ENCODE measurements around the gene ORM1.
"Not testable (repeated sequence)": the region's sequence is repeated elsewhere in the genome, so short reads cannot be mapped to it uniquely, and the experiment has no call there.

The ORM1 gene

GRCh38 chr9:114318416-114318815 lies 4.5 kb upstream of the ORM1 start:
- no peak overlapping the region for H3K4me3 ChIP-seq (ENCODE audit: control insufficient read depth, low read depth, low read length)
- TF ChIP-seq CTCF (IDR thresholded peaks at IDR 0.05; ENCODE audit: control insufficient read depth, insufficient read depth, low read depth, low read length, missing control alignments): no peak
- no peak for DNase-seq (ENCODE audit: low read depth)

GRCh38 chr9:114319147-114319546 lies 3.8 kb upstream of the ORM1 start:
- H3K4me3 ChIP-seq (ENCODE audit: control insufficient read depth, low read depth, low read length): no peak overlapping the region
- TF ChIP-seq CTCF (IDR thresholded peaks at IDR 0.05; ENCODE audit: control insufficient read depth, insufficient read depth, low read depth, low read length, missing control alignments): no peak
- no peak for DNase-seq (ENCODE audit: low read depth)

- H3K4me3 ChIP-seq (ENCODE audit: control insufficient read depth, low read depth, low read length); DNase-seq (ENCODE audit: low read depth): not testable (repeated sequence)
These were observed 2.2 kb upstream of the ORM1 start for GRCh38 chr9:114320710-114321109.

DNA sequence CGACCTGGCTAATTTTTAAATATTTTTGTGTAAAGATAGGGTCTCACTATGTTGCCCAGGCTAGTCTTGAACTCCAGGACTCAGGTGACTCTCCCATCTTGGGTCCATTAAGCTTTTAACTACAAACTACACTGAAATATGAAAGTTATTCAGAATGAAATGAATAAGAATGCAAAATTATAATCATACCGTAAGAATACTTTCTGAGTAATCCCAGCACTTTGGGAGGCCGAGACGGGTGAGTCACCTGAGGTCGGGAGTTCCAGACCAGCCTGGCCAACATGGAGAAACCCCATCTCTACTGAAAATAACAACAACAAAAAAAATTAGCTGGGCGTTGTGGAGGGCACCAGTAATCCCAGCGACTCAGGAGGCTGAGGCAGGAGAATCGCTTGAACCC lies 1.1 kb upstream of the ORM1 start:
- no peak for DNase-seq (ENCODE audit: low read depth)
- no peak for TF ChIP-seq CTCF (IDR thresholded peaks at IDR 0.05; ENCODE audit: control insufficient read depth, insufficient read depth, low read depth, low read length, missing control alignments)
- H3K4me3 ChIP-seq (ENCODE audit: control insufficient read depth, low read depth, low read length): no peak overlapping the region

- H3K4me3 ChIP-seq (ENCODE audit: control insufficient read depth, low read depth, low read length); DNase-seq (ENCODE audit: low read depth): not testable (repeated sequence)
These were observed 609 bp upstream of the ORM1 start for GRCh38 chr9:114322160-114322818.

DNA sequence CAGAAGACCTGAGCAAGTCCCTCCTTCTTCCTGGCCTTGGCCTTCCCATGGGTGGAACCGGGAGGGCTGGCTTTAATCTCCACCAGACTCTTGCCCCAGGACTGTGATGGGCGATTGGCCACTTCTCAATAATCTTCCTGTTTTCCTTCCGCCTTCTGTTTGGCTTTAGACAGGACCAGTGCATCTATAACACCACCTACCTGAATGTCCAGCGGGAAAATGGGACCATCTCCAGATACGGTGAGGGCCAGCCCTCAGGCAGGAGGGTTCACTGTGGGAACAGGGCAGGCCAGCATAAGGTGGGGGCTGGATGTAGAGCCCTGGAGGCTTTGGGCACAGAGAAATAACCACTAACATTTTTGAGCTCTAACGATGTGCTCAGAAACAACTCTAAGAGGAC lies 951 bp downstream of the ORM1 start:
- not testable (repeated sequence) for DNase-seq (ENCODE audit: low read depth); H3K4me3 ChIP-seq (ENCODE audit: control insufficient read depth, low read depth, low read length)

DNA sequence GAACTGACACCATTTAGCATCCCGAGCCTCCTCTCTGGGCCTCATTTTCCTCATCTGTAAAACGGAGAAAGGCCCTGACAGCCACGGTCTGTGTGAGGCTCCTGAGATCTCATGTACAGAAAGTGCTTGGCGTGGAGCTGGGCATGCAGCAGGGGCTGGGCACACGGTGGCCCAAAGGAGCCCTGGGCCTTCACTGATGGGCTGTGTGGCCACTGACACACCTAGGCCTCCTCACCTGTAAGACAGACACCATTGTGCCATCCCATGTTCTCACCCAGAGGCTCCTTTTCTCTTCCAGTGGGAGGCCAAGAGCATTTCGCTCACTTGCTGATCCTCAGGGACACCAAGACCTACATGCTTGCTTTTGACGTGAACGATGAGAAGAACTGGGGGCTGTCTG lies 1.6 kb downstream of the ORM1 start:
- no peak for TF ChIP-seq CTCF (IDR thresholded peaks at IDR 0.05; ENCODE audit: control insufficient read depth, insufficient read depth, low read depth, low read length, missing control alignments)
- H3K4me3 ChIP-seq (ENCODE audit: control insufficient read depth, low read depth, low read length): no peak overlapping the region
- DNase-seq (ENCODE audit: low read depth): no peak

- not testable (repeated sequence) for DNase-seq (ENCODE audit: low read depth); H3K4me3 ChIP-seq (ENCODE audit: control insufficient read depth, low read depth, low read length)
These were observed 2.1 kb downstream of the ORM1 start for GRCh38 chr9:114324965-114325364.

DNA sequence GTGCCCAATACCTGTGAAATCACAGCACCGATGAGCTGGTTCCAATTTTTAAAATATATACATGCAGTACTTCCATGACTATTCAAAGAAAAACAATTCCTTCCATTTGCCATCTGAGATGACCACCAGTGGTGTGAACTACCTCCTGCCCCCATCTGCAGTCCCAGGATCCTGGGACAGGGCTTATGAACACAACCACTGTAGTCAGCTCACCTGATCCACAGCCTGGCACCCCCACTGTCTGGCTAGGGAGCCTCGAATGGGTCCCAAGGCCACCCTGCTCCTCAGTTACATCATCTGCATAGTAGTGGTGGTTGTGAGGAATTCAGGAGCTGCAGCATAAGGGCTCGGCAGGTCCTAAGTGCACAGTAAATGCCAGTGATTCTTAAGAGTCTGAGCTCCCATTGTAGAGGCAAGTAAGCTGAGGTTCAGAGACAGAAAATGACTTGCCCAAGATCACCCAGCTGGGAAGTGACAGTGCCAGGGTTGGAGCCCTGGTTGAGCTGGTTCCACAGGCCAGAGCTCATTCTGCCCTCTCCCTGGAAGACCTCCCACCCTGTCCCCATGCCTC lies 2.9 kb downstream of the ORM1 start:
- DNase-seq (ENCODE audit: low read depth); H3K4me3 ChIP-seq (ENCODE audit: control insufficient read depth, low read depth, low read length): not testable (repeated sequence)
